Left lung (tissue), 10 donors: Measurements from ENCODE around the gene GLRA2. TPM values are rescaled to one million over a fixed set of nuclear protein-coding genes. Genes with fewer than 3 reads are reported as not detected.

Experiments used
- ATAC-seq: fragments of 200-7000 bp; cut with Tn5 transposase; one replicate; pipeline ENCODE4 v1.9.1; 2020; ENCODE audit warnings: moderate library complexity
- DNase-seq, 4 donors: peaks; one replicate each; pipeline ENCODE4 v3.0.0-alpha.2; 2013 to 2020
- H3K27ac ChIP-seq, 2 donors: fragments of 200-600 bp; sonication (generic) in 1 of 2; one replicate each; pipeline versions ENCODE4 v1.5.0 to v1.8.0; 2020 to 2021
- H3K27me3 ChIP-seq, 2 donors: fragments of 200-600 bp; sonication (generic) in 1 of 2; one replicate each; pipeline versions ENCODE4 v1.5.0 to v1.8.0; 2020 to 2021
- H3K36me3 ChIP-seq, 2 donors: fragments of 200-600 bp; sonication (generic) in 1 of 2; one replicate each; pipeline versions ENCODE4 v1.5.0 to v1.8.0; 2020 to 2021
- H3K4me1 ChIP-seq, 2 donors: fragments of 200-600 bp; one replicate each; pipeline ENCODE4 v1.8.0; 2021
- H3K4me3 ChIP-seq, 2 donors: fragments of 200-600 bp; sonication (generic) in 1 of 2; one replicate each; pipeline versions ENCODE4 v1.5.0 to v1.8.0; 2020 to 2021; ENCODE audit warnings: mild to moderate bottlenecking in 1 of 2
- H3K9me3 ChIP-seq, 2 donors: fragments of 200-600 bp; sonication (generic) in 1 of 2; one replicate each; pipeline versions ENCODE4 v1.5.0 to v1.8.0; 2020 to 2021
- intact Hi-C, 2 donors: fragments of 100-400 bp; cut with DNase I; formaldehyde crosslinking; loops; one replicate each; pipeline versions ENCODE4 v1.11.2 to v1.14.2; 2022
- polyA plus RNA-seq, 6 donors: library from polyadenylated mRNA; unstranded; fragments of 120-200 nt; gene quantifications; one replicate each; pipeline ENCODE4 v1.2.1, GENCODE V29; 2013; ENCODE audit not compliant: insufficient read length in 6 of 6
- total RNA-seq, 2 donors: library from RNA; stranded (reverse); fragmentation: NEBNext Ultra II Directional; extraction: Animal tissue kit (Norgen Biotek cat#: 25700); gene quantifications; one replicate each; pipeline ENCODE4 v1.2.1, GENCODE V29; 2021
- TF ChIP-seq, protein P1 (sequence below), 2 donors: fragments of 200-600 bp; sonication (generic) in 1 of 2; IDR thresholded peaks; one replicate each; pipeline versions ENCODE4 v1.5.0 to v1.8.0; 2021; ENCODE audit warnings: antibody characterized with exemption in 2 of 2
- donor health status: DM: no; HTN: yes; CAD: no.
- donor health status: DM: no; HTN: no; CAD: no.

The GLRA2 gene
- total and polyA plus RNA-seq, 8 donors = 0.18 to 0.33 (median 0.21) TPM; not detected in 2

DNA sequence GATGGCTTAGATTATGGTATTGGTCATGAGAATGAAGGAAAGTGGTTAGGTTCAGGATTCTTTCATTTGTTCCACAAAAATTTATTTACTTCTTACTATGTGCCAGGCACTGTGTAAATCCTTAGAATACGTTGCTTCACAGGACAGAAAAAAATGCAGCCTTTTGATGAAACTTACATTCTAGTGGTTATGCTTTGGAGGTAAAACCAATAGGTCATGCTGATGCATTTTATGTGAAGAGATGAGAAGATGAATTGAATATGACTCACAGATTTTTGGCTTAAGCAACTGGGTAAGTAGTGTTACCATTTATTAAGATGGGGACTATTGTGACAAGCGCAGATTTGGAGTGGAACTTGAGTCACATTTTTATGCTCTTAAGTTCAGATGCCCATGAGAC, 165.3 kb downstream of the GLRA2 start:
- intact Hi-C loops = no loop called here
- Histone ChIP-seq H3K9me3 (no peaks in the 10 kb centered on the region), H3K4me1 (no peaks in the 10 kb centered on the region)

DNA sequence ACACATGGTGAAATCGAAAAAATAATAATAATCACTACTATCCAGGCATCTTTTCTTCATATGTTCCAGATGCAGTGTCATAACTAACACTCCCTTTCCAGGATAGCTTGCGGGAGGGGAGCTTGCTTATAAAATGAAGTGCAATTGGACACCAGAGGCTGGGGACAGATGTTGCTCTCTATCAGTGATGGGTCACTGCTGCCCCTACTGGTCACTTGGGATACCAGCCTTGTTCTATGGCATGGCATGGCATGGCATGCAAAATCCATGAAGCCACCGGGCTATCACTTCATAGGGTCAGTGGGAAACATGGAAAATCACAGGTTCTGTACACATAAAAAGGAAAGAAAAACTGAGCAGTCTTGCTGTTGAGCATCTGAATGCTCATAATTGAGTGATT, 168.1 kb downstream of the GLRA2 start:
- peak; percentile 24 for ATAC-seq

More for the DNA sequence above, 165.3 kb downstream of the GLRA2 start:
- Histone ChIP-seq H3K27me3 (no peaks in the 10 kb centered on the region), H3K36me3 (no peaks in the 10 kb centered on the region), H3K27ac (no peak overlapping the region), H3K4me3 (no peak overlapping the region)
- no peak for ATAC-seq
- TF ChIP-seq, protein P1, sequence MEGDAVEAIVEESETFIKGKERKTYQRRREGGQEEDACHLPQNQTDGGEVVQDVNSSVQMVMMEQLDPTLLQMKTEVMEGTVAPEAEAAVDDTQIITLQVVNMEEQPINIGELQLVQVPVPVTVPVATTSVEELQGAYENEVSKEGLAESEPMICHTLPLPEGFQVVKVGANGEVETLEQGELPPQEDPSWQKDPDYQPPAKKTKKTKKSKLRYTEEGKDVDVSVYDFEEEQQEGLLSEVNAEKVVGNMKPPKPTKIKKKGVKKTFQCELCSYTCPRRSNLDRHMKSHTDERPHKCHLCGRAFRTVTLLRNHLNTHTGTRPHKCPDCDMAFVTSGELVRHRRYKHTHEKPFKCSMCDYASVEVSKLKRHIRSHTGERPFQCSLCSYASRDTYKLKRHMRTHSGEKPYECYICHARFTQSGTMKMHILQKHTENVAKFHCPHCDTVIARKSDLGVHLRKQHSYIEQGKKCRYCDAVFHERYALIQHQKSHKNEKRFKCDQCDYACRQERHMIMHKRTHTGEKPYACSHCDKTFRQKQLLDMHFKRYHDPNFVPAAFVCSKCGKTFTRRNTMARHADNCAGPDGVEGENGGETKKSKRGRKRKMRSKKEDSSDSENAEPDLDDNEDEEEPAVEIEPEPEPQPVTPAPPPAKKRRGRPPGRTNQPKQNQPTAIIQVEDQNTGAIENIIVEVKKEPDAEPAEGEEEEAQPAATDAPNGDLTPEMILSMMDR (IDR thresholded peaks at IDR 0.05) = no peak
- no peak for DNase-seq

DNA sequence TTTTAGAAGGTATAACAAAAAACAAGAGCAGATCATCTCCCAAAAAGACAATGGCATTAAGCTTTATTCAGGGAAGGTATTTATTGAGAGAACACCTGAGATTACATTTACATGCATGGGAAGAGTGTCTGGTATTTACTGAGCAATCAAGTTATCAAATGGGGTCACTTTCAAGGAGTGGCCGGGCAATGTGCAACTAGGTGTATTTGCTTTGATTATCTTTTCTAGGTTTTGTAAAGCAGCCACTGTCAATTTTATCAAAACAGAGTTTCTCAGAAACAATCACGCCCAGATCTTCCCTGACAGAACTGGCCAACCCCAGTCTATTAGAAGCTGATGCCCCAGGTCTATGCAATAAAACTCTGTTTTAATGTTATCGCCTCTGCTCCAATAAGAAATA, 169.5 kb downstream of the GLRA2 start:
- no peaks in the 10 kb centered on the region for H3K36me3 ChIP-seq
- no peak overlapping the region for H3K4me3 ChIP-seq
- ATAC-seq (no peak), DNase-seq (no peak)
- H3K27ac ChIP-seq = no peak overlapping the region
- no peaks in the 10 kb centered on the region for H3K9me3 ChIP-seq
- TF ChIP-seq, protein P1 (IDR thresholded peaks at IDR 0.05) = no peak
- no peaks in the 10 kb centered on the region for H3K4me1 ChIP-seq
- no peaks in the 10 kb centered on the region for H3K27me3 ChIP-seq
- intact Hi-C loops = no loop called here

More for the DNA sequence above, 168.1 kb downstream of the GLRA2 start:
- Histone ChIP-seq H3K4me3 (no peak overlapping the region), H3K27ac (no peak overlapping the region), H3K9me3 (no peaks in the 10 kb centered on the region), H3K27me3 (no peaks in the 10 kb centered on the region), H3K36me3 (no peaks in the 10 kb centered on the region), H3K4me1 (no peaks in the 10 kb centered on the region)
- intact Hi-C loops = no loop called here
- no peak for DNase-seq
- TF ChIP-seq, protein P1 (IDR thresholded peaks at IDR 0.05) = peak; percentile 21 to 25

DNA sequence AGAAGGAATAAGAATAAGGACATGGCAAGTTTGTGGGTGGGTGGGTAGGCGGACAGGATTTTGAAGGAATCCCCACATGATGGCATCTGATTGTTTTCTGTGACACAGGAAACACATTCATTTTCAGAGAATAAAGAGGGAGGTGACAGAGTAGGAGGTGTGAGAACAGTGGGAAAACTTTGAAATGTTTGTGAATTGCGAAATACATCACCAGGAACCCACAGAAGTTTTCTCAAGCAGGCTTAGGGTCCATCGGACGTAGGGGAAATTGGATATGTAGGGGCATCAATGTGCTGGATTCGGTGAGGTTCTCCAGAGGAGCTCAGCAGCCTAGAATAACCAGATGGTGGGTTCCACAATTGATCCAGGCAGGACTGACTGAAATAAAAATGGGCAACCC, 171.6 kb downstream of the GLRA2 start:
- no peaks in the 10 kb centered on the region for H3K4me1 ChIP-seq
- H3K27ac ChIP-seq = no peak overlapping the region
- TF ChIP-seq, protein P1 (IDR thresholded peaks at IDR 0.05) = no peak
- no peaks in the 10 kb centered on the region for H3K27me3 ChIP-seq
- intact Hi-C loops = no loop called here
- H3K36me3 ChIP-seq = no peaks in the 10 kb centered on the region
- H3K9me3 ChIP-seq = no peaks in the 10 kb centered on the region
- ATAC-seq = no peak
- DNase-seq = no peak
- H3K4me3 ChIP-seq = no peak overlapping the region

DNA sequence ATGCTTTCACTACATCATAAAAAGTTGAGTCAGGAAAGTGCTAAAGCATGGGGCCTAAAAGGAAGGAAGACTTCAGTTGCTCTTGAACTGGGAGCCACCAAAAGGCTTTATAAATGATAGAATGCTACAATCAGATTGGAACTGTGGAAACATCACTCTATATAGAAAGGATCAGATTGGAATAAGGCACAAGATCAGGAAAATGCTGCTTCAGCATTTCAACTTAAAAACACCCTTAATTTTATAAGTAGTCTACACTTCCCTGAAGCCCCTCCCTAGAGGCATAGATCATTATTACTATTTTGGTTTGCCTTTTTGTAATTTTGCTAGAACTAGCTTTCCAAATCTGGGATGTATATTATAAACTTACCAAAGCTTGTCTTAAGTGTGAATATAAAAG, 172.8 kb downstream of the GLRA2 start:
- Histone ChIP-seq H3K4me1 (no peaks in the 10 kb centered on the region), H3K27ac (no peak overlapping the region), H3K36me3 (no peaks in the 10 kb centered on the region), H3K27me3 (no peaks in the 10 kb centered on the region), H3K9me3 (no peaks in the 10 kb centered on the region), H3K4me3 (no peak overlapping the region)
- intact Hi-C loops = no loop called here
- TF ChIP-seq, protein P1 (IDR thresholded peaks at IDR 0.05) = no peak
- DNase-seq = no peak
- no peak for ATAC-seq
